Memory B cell (primary cell): ENCODE results near the gene TRIM44.
A peak's percentile ranks its signal among the peaks of the same experiment; 100 is the strongest.

Source experiments
- ATAC-seq: fragments of 150-1000 bp; cut with Tn5 transposase; 2 replicates; pipeline ENCODE4 v1.10.0; 2021; ENCODE audit warnings: low read depth, mild to moderate bottlenecking, moderate library complexity
- DNase-seq, 2 donors: peaks; one replicate each; pipeline ENCODE4 v3.0.0; 2022; ENCODE audit warnings: low spot score in 2 of 2
- H3K27ac Mint-ChIP-seq: one replicate; pipeline ENCODE4 v1.8.0; 2022; ENCODE audit warnings: mild to moderate bottlenecking, moderate library complexity, mixed read lengths
- H3K27me3 Mint-ChIP-seq: one replicate; pipeline ENCODE4 v1.8.0; 2022; ENCODE audit warnings: mixed read lengths
- H3K36me3 Mint-ChIP-seq: one replicate; pipeline ENCODE4 v1.8.0; 2022; ENCODE audit warnings: mild to moderate bottlenecking, mixed read lengths
- H3K4me1 Mint-ChIP-seq: one replicate; pipeline ENCODE4 v1.8.0; 2022; ENCODE audit warnings: mixed read lengths
- H3K4me3 Mint-ChIP-seq: one replicate; pipeline ENCODE4 v1.8.0; 2022; ENCODE audit warnings: mild to moderate bottlenecking, moderate library complexity, mixed read lengths
- H3K9me3 Mint-ChIP-seq: one replicate; pipeline ENCODE4 v1.8.0; 2022; ENCODE audit warnings: mixed read lengths

Gene TRIM44

GRCh38 chr11:35662649-35663407 is at the start of gene TRIM44:
Gene TRIM44, plus strand, starts transcription at chr11:35662775. Its CDS starts 337 bp downstream, at chr11:35663112.
- Mint-ChIP-seq H3K27me3 (peaks cover 2% of the 10 kb centered on the region), H3K36me3 (peaks cover 26% of the 10 kb centered on the region), H3K4me3 (peak within 1 kb of the TSS; percentile 98), H3K27ac (peak within 1 kb of the TSS; percentile 96), H3K4me1 (peaks cover 33% of the 10 kb centered on the region), H3K9me3 (peaks cover 21% of the 10 kb centered on the region)
- ATAC-seq = peak; percentile 84
- peak; percentile 74 to 76 for DNase-seq

- ATAC-seq = no peak
- no peak for DNase-seq
- no peaks in the 10 kb centered on the region for H3K36me3 Mint-ChIP-seq
- no peak overlapping the region for H3K27ac Mint-ChIP-seq
- peaks cover 18% of the 10 kb centered on the region for H3K27me3 Mint-ChIP-seq
- peaks cover 3% of the 10 kb centered on the region for H3K4me1 Mint-ChIP-seq
- H3K4me3 Mint-ChIP-seq = no peak overlapping the region
- H3K9me3 Mint-ChIP-seq = no peaks in the 10 kb centered on the region
These were observed 47.5 kb upstream of the TRIM44 start for GRCh38 chr11:35614939-35615569.

GRCh38 chr11:35615921-35616900 is 46.4 kb upstream of the TRIM44 start:
- peak in 1 of 2 donors; percentile 11 for DNase-seq
- H3K4me1 Mint-ChIP-seq = peaks cover 3% of the 10 kb centered on the region
- no peaks in the 10 kb centered on the region for H3K36me3 Mint-ChIP-seq
- no peak overlapping the region for H3K27ac Mint-ChIP-seq
- H3K9me3 Mint-ChIP-seq = no peaks in the 10 kb centered on the region
- H3K27me3 Mint-ChIP-seq = peaks cover 18% of the 10 kb centered on the region
- H3K4me3 Mint-ChIP-seq = no peak overlapping the region
- ATAC-seq = peak; percentile 46

- peaks cover 14% of the 10 kb centered on the region for H3K27me3 Mint-ChIP-seq
- no peaks in the 10 kb centered on the region for H3K9me3 Mint-ChIP-seq
- no peaks in the 10 kb centered on the region for H3K36me3 Mint-ChIP-seq
- H3K4me1 Mint-ChIP-seq = peaks cover 3% of the 10 kb centered on the region
- ATAC-seq (no peak), DNase-seq (no peak)
- H3K4me3 Mint-ChIP-seq = peak overlapping the region; percentile 83
- H3K27ac Mint-ChIP-seq = no peak overlapping the region
These were observed 45.3 kb upstream of the TRIM44 start for GRCh38 chr11:35617316-35617686.

DNA sequence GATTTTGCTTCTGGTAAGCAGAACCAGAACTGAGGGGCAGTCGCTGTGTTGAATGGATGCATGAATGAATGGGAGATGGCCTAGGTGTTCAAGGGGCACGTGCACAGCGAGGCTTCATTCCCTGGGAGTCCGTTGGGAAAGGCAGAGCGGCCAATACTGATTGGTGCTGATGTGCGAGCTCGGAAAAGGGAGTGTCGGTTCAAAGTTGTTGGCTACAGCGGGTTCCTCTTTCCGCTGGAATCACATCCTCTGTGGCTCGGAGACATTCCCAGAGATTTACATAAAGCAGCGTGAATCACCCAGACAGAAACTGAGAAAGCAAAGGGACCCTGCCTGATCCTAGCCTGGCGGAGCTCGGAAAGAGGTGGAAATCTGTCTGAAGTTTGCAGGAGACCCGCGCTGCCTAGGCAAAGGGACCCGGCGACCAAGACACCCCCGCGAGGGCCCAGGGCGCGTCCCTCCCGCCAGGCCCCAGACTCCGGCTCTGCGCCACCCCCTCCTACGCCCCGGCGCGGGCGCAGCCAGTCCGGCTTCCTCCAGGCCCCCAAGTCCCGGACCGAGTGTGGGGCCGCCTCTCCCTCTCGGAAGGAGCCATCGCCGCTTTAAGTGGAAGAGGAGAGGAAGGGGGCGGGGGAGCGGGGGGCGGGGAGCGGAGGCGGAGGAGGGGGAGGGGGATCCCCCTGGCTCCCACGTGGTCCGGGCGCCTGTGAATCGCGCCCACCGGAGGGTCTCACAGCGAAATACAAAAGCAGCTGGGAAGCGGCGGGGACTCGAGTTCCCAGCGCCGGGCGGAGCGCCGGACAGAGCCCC is 44.7 kb upstream of the TRIM44 start, which contains the start of gene FJX1:
Gene FJX1 (plus strand): TSS at position 774 of the 810 bp plus-strand sequence. CDS start 177 bp downstream, outside the sequence.
- H3K4me3 Mint-ChIP-seq = peak within 1 kb of the TSS; percentile 83
- H3K4me1 Mint-ChIP-seq = peaks cover 3% of the 10 kb centered on the region
- H3K9me3 Mint-ChIP-seq = no peaks in the 10 kb centered on the region
- ATAC-seq (peak; percentile 21), DNase-seq (peak in 1 of 2 donors; percentile 14)
- peaks cover 11% of the 10 kb centered on the region for H3K27me3 Mint-ChIP-seq
- no peak within 1 kb of the TSS for H3K27ac Mint-ChIP-seq
- no peaks in the 10 kb centered on the region for H3K36me3 Mint-ChIP-seq

- peak overlapping the region; percentile 43 for H3K4me3 Mint-ChIP-seq
- no peaks in the 10 kb centered on the region for H3K9me3 Mint-ChIP-seq
These were observed 44.0 kb upstream of the TRIM44 start for GRCh38 chr11:35618497-35619115.

DNA sequence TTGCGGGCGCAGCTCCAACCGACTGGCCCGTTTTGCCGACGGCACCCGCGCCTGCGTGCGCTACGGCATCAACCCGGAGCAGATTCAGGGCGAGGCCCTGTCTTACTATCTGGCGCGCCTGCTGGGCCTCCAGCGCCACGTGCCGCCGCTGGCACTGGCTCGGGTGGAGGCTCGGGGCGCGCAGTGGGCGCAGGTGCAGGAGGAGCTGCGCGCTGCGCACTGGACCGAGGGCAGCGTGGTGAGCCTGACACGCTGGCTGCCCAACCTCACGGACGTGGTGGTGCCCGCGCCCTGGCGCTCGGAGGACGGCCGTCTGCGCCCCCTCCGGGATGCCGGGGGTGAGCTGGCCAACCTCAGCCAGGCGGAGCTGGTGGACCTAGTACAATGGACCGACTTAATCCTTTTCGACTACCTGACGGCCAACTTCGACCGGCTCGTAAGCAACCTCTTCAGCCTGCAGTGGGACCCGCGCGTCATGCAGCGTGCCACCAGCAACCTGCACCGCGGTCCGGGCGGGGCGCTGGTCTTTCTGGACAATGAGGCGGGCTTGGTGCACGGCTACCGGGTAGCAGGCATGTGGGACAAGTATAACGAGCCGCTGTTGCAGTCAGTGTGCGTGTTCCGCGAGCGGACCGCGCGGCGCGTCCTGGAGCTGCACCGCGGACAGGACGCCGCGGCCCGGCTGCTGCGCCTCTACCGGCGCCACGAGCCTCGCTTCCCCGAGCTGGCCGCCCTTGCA is 43.3 kb upstream of the TRIM44 start:
- Mint-ChIP-seq H3K4me1 (peaks cover 3% of the 10 kb centered on the region), H3K4me3 (peak overlapping the region; percentile 61), H3K9me3 (no peaks in the 10 kb centered on the region), H3K27ac (no peak overlapping the region), H3K36me3 (no peaks in the 10 kb centered on the region), H3K27me3 (peaks cover 14% of the 10 kb centered on the region)
- ATAC-seq (peak; percentile 45), DNase-seq (peak in 1 of 2 donors; percentile 31)

More at GRCh38 chr11:35618497-35619115, 44.0 kb upstream of the TRIM44 start:
- Mint-ChIP-seq H3K4me1 (peaks cover 3% of the 10 kb centered on the region), H3K36me3 (no peaks in the 10 kb centered on the region), H3K27me3 (peaks cover 11% of the 10 kb centered on the region), H3K27ac (no peak overlapping the region)
- ATAC-seq (peak; percentile 39), DNase-seq (peak in 1 of 2 donors; percentile 25)

DNA sequence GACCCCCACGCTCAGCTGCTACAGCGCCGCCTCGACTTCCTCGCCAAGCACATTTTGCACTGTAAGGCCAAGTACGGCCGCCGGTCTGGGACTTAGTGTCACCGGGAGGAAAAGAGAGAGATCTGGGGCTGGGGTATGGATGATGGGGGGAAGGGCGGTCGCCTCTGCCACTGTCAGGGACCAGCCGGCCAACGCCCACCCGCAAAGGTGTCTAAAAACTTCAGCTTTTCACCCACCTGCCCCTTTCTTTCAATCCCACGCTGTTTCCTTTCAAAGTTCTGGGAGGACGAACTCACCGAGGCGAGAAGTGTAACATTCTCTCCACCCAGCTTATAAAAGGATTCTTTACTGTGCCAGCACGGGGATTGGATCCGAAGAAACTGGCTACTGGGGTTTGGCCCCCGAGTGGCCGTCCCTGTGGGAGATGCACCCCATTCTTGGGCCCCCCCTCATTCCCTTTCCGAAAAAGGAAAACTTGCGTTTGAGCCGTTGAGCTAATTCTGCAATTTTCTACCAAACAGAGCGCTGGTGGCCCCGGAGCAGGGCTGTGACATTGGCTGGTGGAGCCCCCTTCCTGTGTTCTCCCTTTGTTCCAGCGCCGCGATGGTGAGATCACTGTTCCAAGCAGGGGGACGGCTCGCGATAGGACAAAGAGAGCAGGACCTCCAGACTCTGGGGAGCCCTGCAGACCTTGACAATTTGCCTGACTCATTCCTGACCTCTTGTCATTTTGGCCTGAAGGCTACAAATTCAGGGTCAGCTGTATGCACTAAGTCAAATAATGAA is 42.5 kb upstream of the TRIM44 start:
- Mint-ChIP-seq H3K36me3 (no peaks in the 10 kb centered on the region), H3K4me3 (peak overlapping the region; percentile 61), H3K27me3 (peaks cover 14% of the 10 kb centered on the region), H3K27ac (no peak overlapping the region), H3K4me1 (peaks cover 3% of the 10 kb centered on the region), H3K9me3 (no peaks in the 10 kb centered on the region)
- no peak for ATAC-seq
- no peak for DNase-seq

DNA sequence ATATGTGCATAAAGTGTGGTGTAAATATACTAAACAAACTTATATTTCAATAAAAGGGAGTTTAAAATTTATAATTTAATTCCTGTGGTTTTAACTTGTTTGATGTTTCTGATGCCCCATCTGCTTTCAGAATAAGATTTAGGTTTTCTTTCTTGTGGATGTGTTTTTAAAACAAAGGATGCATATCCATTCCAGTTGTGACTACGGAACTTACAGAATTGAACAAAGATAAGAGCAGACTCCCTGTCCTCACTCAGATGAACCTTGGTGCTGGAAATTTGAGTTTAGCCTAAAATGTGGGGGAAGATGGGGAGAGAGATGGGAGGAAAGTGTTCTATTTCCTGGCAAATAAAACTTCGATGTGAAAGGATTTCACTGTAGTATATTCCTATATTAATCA is 41.8 kb upstream of the TRIM44 start:
- Mint-ChIP-seq H3K27ac (no peak overlapping the region), H3K4me1 (peaks cover 3% of the 10 kb centered on the region), H3K27me3 (peaks cover 14% of the 10 kb centered on the region), H3K36me3 (no peaks in the 10 kb centered on the region), H3K9me3 (no peaks in the 10 kb centered on the region), H3K4me3 (peak overlapping the region; percentile 30)
- DNase-seq = no peak
- ATAC-seq = no peak

DNA sequence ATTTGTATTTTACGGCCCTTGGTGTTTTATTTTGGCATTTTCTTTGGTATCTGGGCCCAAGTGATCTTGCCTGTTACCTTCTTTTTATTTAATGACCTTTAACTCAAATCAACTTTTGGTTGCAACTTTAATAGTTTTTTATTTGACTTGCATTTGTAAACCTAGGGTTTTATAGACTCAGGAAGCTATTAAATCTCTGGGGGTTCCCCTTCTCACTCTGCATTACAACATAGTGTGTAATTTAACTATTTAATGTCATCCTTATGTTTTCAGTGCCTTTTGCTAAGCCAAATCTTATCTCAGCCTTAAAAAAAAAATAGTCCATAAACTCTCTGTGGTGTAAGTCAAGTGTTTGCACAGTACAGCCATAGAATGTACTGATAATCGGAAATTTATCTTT is 41.0 kb upstream of the TRIM44 start:
- Mint-ChIP-seq H3K36me3 (no peaks in the 10 kb centered on the region), H3K27ac (no peak overlapping the region), H3K9me3 (no peaks in the 10 kb centered on the region), H3K4me3 (no peak overlapping the region), H3K4me1 (peaks cover 3% of the 10 kb centered on the region), H3K27me3 (peaks cover 16% of the 10 kb centered on the region)
- no peak for DNase-seq
- no peak for ATAC-seq

GRCh38 chr11:35622070-35622469 is 40.5 kb upstream of the TRIM44 start:
- Mint-ChIP-seq H3K9me3 (no peaks in the 10 kb centered on the region), H3K27ac (no peak overlapping the region), H3K4me3 (no peak overlapping the region), H3K36me3 (no peaks in the 10 kb centered on the region), H3K27me3 (peaks cover 17% of the 10 kb centered on the region), H3K4me1 (peaks cover 3% of the 10 kb centered on the region)
- DNase-seq (no peak), ATAC-seq (no peak)
